ENCODE data around the gene DNAJB1.
"Not testable (repeated sequence)": the region's sequence is repeated elsewhere in the genome, so short reads cannot be mapped to it uniquely, and the experiment has no call there.

The DNAJB1 gene

DNA sequence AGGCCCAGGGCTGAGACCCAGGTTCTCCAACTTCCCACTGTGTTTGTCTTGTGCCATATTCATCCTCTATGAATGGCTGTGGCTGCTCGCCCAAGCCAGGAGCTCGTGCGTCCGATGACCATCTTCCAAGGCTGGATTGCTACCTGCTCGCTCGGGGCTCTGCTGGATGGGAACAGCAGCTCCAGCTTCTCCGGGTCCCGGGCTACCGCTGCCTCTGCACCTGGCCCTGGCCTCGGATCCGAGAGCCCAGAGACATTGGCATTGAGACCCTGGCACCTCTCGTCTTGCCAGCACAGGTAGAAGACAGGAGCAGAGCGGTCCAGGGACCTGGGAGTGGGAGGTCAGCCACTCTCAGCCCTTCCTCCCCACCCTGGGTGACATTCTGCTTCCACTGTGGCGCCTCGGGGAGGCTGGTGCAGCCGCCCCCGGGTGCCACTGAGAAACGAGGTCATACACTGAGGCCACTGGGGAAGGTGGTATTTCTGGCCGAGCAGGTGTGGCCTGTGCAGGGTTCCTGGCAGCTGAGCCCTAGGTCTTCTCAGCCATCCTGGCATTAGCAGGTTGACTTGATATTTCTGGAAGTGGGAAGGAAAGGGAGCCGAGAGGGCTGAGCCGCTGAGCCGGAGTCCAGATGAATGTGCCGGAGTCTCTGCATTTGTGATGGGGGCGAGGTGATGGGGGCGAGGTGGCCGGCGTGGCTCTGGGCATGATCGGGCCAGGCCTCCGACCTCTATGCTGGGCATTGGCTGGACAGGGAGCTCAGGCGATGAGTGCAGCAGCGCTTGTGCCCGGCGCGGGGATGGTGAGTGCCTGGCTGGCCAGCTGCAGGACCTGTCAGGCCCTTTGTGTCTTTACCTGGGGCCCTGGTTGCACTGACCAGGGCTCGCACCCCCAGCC lies 35.1 kb upstream of the DNAJB1 start:
- DNase-seq (ENCODE audit: low read depth), result no peak

- not testable (repeated sequence) for DNase-seq (ENCODE audit: low read depth)
Measured at GRCh38 chr19:14552006-14552360, 33.8 kb upstream of the DNAJB1 start.

DNA sequence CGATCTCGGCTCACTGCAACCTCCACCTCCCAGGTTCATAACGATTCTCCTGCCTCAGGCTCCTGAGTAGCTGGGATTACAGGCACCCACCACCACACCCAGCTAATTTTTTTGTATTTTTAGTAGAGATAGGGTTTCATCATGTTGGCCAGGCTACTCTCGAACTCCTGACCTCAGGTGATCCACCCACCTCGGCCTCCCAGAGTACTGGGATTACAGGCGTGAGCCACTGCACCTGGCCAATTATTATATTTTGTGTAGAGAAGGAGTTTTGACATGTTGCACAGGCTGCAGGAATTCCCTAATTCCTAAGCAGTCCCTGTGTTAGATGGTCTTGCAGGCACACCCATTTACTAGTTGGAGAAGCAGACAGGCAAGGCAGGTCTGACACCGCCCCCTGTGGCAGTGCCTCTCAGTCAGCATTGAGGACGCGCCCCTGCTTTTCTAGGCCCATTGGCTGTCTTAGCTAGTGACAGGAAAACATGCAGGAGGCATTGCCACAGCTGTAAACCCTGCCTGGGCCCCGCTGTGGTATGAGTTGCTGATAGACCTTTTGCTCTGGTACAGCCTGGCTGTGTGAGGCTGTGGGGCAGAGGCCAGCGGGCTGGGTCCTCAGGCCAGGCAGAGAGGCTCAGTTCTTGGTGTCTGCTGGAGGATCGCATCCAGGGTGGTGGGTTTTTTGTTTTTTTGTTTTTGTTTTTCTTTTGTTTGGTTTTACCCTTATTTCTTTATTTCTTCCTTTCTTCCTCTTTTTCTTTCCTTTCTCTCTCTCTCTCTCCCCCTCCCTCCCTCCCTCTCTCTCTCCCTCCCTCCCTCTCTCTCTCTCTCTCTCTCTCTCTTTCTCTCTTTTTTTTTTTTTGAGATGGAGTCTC lies 33.2 kb upstream of the DNAJB1 start:
- peak; percentile 56 for DNase-seq (ENCODE audit: low read depth)

GRCh38 chr19:14550201-14550754 lies 32.1 kb upstream of the DNAJB1 start:
- no peak for DNase-seq (ENCODE audit: low read depth)

DNA sequence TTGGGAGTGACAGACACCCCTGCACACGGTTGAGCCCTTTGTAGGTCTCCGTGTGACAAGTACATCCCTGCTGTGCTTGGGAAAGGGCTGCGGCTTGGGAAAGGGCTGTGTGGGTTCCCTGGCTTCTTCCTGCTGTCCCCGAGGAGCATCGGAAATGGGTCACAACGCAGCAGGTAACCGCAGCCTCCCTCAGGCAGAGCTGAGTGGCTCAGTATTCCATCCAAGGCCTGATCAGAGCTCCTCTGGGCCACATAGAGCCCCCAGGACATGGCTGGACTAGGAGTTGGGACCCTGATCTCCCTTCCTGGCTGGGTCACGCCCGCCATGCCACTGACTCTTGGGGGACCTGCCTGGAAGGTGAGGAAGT lies 27.5 kb upstream of the DNAJB1 start:
- no peak for DNase-seq (ENCODE audit: low read depth)

- no peak for DNase-seq (ENCODE audit: low read depth)
Measured at GRCh38 chr19:14544977-14545715, 26.9 kb upstream of the DNAJB1 start.

DNA sequence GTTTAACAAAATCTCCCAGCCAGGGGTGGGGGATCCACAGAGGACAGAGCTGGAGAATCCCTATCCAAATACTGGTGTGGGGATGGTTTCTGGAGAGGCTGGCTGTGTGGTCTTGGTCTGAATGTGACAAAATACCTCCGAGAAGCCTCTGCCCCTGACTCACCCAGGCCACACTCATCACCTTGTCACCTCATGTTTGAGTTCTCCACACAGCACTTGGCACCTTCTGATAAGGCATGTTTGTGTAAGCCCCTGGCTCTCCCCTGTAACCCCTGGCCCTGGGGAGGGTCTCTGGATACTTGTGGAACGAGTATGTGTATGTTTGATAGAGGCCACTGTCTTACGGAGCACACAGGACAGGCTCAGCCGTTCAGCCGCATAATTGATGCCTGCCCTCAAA lies 25.9 kb upstream of the DNAJB1 start:
- no peak for DNase-seq (ENCODE audit: low read depth)

- no peak for DNase-seq (ENCODE audit: low read depth)
Measured at GRCh38 chr19:14542711-14543328, 24.6 kb upstream of the DNAJB1 start.

- not testable (repeated sequence) for DNase-seq (ENCODE audit: low read depth)
Measured at GRCh38 chr19:14541979-14542378, 23.8 kb upstream of the DNAJB1 start.

DNA sequence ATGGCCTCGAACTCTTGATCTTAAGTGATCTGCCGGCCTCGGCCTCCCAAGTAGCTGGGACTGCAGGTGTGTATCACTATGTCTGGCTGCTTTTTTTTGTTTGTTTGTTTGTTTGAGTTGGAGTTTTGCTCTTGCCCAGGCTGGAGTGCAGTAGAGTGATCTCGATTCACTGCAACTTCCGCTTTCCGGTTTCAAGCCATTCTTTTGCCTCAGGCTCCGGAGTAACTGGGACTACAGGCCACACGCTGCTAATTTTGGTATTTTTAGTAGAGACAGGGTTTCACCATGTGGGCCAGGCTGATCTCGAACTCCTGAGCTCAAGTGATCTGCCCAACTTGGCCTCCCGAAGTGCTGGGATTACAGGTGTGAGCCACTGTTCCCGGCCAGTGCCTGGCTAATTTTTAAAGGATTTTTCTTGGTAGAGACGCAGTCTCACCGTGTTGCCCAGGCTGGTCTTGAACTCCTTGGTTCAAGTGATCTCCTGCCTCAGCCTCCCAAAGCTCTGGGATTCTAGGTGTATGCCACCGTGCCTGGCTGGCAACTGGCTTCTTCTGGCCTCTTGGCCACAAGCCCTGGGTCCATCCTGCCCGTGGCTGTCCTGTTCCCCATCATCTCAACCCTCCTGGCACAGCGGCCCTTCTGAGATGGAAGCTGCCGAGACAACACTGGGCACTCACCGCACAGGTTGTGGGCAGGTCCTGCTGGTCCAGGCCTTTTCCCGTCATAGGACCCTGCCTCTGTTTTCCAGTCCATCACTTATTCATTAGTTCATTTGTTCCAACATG lies 22.7 kb upstream of the DNAJB1 start:
- no peak for DNase-seq (ENCODE audit: low read depth)

DNA sequence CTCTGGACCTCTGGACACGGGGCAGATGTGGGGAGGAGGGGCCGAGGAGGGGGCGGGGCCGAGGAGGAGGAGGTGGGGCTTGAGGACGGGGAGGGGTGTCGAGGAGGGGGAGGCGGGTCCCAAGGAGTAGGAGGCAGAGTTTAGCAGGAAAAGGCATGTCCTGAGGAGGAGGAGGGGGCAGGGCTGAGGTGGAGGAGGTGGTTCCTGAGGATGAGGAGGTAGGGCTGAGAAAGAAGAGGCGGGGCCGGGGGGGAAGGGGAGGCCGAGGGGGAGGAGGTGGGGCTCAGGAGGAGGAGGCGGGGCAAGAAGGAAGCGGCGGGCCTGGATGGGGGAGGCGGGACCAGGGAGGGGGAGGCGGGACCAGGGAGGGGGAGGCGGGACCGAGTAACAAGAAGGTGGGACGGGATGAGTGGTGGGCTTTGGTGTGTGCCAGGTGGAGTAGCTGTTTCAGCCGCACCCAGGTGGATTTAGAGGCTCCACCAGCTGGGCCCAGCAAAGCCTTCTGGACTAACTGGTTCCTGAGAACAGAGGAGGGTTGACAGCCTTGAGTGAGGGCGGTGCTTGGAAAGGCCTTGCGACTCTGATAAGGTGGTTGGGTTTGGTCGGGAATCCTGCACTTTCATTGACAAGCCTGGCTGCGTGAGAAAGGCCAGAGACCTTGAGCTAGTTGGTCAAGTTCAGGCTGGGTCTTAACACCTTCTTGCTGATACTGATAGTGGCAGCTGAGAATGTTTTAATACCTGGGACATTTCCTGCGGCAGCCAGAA lies 18.9 kb upstream of the DNAJB1 start:
- no peak for DNase-seq (ENCODE audit: low read depth)

- no peak for DNase-seq (ENCODE audit: low read depth)
Measured at GRCh38 chr19:14533450-14533849, 15.3 kb upstream of the DNAJB1 start.

GRCh38 chr19:14530506-14530905 lies 12.3 kb upstream of the DNAJB1 start:
- DNase-seq (ENCODE audit: low read depth), result no peak

DNA sequence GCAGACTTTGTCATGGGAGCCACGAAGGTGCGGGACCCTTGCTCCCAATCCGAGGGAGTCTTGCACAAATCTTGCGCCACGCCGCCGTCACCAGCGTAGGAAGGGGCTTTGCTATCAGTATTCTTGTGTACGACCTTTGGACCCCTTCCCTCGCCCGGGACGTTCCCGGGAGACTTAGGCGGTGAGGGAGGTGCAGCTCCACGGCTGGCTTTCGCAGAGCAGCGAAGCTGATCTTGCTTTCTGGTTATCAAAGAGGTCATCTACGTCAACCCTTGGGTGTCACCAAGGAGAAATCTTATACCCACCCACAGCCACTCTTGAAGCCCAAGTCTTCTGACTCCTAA lies 11.8 kb upstream of the DNAJB1 start:
- no peak for DNase-seq (ENCODE audit: low read depth)

DNA sequence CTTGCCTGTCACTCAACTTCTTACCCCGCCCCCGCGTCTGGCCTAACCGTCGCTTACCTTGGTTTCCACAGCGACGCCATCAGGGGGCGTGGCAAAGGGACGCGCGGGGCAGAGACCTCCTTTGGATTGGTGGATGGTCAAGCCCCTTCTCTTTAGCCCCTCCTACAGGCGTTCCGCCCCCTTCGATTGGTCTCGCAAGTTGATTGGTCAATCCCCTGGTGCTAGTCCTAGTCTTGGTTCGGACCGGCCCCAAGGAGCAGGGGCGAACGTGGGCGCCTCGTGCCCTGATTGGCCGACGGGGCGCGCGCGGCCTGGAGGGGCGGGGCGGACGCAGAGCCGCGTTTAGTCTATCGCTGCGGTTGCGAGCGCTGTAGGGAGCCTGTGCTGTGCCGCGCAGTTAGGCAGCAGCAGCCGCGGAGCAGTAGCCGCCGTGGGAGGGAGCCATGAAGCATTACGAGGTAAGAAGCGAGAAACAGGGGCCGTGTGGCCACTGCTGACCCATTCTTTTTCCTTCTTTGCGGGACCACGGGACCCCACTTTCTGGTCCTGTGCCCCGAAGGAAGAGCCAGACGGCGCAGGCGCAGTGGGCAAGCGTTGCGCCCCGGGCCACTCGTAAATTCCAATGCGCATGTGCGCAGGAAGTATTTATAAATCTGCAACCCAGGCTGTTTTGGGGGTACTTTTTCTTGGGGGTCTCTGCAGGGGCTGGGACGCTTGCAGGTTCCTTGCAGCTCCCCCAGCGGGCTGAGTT lies 11.2 kb upstream of the DNAJB1 start, which contains the start of gene TECR:
TSS of gene TECR (plus strand) at position 341 of the 751 bp plus-strand sequence. CDS start at position 444, 103 bp downstream.
- peak; percentile 100 for DNase-seq (ENCODE audit: low read depth)

DNA sequence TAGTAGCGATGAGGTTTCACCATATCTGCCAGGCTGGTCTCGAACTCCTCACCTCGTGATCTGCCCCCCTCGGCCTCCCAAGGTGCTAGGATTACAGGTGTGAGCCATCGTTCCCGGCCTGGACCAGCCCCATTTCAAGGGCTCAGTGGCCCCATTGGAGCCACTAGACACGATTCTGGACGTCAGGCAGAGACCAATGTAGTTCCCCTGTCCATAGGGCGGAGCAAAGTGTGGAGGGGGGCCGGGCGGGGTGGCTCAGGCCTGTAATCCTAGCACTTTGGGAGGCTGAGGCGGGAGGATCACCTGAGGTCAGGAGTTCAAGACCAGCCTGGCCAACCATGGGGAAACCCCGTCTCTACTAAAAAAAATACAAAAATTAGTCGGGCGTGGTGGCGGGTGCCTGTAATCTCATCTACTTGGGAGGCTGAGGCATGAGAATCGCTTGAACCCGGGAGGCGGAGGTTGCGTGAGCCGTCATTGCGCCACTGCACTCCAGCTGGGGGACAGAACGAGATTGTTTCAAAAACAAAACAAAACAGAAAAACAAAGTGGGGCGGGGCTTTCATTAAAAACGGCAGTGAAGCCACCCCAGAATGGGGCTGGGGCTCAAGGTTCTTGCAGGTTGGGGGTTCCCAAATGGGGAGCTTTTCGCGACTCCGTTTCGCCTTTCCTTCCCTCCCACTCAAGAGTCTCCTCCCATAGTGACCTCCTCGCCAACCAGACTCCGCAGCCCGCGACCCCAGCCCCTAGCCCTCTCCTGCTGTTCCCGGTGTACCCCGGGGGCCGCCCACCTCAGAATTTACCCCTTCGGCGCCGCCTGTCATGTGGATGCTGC lies 10.4 kb upstream of the DNAJB1 start:
- no peak for DNase-seq (ENCODE audit: low read depth)

- no peak for DNase-seq (ENCODE audit: low read depth)
Measured at GRCh38 chr19:14526423-14526822, 8.2 kb upstream of the DNAJB1 start.

GRCh38 chr19:14525729-14526128 lies 7.5 kb upstream of the DNAJB1 start:
- no peak for DNase-seq (ENCODE audit: low read depth)
